Sigmoid colon (tissue), 4 donors: ENCODE results near the gene FAM89A.

Experiments
- POLR2AphosphoS5 ChIP-seq, 4 donors: sonication (generic); formaldehyde crosslinking; IDR thresholded peaks; one replicate each; pipeline ENCODE4 v1.6.1; 2017; ENCODE audit warnings: antibody characterized with exemption in 4 of 4
- TF ChIP-seq, protein P1 (sequence below), 4 experiments: fragments of 450-650 bp in 3 of 4; fragments of 200-600 bp in 1 of 4; IDR thresholded peaks; one replicate each; pipeline ENCODE4 v1.5.1; 2016 to 2019; ENCODE audit warnings: antibody characterized with exemption in 4 of 4, mild to moderate bottlenecking in 3 of 4, moderate library complexity in 2 of 4

DNA sequence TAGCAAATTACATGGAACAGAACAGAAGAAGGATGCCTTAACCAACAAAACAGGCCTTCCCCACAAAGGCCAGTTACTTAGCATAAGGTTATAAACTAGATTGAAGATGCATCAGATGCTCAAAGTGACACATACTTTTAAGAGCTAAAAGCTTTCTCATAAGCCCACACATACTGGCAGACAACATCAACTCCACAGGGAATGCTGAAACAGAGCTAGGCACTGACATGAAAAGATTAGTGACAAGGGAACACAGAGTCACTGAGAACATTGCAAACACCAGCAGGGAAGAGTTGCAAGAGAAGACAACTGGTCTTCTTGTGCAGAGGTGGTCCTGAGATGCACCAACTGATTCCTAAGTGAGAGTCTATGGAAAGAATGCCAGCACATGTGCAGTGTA is 68.3 kb downstream of the FAM89A start:
- TF ChIP-seq, protein P1, sequence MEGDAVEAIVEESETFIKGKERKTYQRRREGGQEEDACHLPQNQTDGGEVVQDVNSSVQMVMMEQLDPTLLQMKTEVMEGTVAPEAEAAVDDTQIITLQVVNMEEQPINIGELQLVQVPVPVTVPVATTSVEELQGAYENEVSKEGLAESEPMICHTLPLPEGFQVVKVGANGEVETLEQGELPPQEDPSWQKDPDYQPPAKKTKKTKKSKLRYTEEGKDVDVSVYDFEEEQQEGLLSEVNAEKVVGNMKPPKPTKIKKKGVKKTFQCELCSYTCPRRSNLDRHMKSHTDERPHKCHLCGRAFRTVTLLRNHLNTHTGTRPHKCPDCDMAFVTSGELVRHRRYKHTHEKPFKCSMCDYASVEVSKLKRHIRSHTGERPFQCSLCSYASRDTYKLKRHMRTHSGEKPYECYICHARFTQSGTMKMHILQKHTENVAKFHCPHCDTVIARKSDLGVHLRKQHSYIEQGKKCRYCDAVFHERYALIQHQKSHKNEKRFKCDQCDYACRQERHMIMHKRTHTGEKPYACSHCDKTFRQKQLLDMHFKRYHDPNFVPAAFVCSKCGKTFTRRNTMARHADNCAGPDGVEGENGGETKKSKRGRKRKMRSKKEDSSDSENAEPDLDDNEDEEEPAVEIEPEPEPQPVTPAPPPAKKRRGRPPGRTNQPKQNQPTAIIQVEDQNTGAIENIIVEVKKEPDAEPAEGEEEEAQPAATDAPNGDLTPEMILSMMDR (IDR thresholded peaks at IDR 0.05) = no peak
- TF ChIP-seq POLR2AphosphoS5 (IDR thresholded peaks at IDR 0.05) = no peak
